Hematopoietic multipotent progenitor cell treated with erythropoietin and hydrocortisone succinate and interleukin-3 and kit ligand, for 6 days (in vitro differentiated cells): ENCODE data around the gene PFDN4.

Experiments used
- DNase-seq: peaks from one replicate; pipeline ENCODE4 v3.0.0-alpha.2; 2015

PFDN4 gene

DNA sequence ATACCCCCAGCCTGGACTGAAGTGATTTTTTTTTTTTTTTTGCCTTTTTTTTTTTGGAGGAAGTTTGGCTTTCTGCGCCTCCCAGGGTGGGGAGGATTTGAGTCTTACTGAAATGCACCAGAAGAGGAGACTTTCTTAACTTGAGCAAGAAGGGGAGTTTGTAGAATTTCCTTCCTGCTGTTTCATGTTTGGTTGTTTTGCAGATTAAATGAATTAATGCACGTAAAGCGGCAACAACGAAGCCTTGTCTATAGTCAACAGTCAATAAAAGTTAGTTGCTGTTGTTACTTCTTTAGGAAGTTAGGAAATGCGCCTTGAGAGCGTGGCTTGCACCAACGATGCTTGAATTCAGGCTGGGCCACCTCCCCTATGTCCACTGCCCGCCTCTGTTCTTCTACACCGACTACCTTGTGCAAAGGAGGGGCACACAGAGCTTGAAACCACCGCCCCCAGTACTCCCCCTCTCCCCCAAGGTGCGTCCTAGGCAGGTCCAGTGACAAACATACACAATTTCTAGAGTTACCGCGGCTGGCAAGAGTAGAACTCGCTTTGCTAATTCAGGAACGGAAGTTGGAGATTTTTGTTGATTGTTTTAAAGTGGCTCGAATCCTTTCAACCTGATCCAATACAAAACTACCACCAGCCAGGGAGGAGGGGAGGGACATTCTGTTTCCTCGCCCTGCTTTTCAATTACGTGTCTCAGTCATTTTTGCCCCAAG lies 33.3 kb upstream of the PFDN4 start:
- DNase-seq, result no peak

DNA sequence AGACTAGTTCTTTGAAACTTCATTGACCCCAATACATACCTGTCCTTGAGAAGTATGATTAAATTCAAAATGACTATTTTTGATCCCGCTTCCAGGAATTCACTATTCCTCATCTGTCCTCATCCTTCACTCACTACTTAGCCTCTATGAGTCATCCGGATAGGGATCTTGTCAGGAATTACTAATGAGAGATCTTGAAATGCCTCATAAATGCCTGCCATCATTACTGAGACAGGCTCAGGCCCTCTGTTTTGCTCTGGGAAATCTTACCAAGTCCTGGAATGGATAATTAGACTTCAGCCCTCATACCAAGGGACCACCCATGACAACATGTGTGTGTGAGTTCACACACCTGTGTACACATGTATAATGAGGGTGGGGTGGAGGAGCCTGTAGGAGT lies 31.3 kb upstream of the PFDN4 start:
- no peak for DNase-seq

DNA sequence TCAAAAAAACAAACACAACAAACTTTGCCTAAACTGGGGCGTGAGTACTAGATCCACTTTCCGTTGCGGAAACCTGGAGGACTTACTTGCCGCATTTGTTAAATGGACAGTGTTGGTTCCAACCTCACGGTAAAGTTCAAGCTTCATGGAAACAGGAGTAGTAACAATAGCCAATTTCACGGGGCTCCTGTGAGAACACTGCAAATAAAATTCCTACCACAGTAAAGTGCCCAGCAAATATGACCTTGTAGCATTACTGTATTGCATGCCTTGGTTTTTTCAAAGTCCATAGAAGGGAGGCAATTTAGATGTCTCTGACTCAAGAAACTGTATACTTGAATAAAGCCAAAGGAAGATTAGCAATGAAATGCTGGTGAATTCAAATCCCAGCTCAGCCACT lies 30.5 kb upstream of the PFDN4 start:
- DNase-seq, result no peak

DNA sequence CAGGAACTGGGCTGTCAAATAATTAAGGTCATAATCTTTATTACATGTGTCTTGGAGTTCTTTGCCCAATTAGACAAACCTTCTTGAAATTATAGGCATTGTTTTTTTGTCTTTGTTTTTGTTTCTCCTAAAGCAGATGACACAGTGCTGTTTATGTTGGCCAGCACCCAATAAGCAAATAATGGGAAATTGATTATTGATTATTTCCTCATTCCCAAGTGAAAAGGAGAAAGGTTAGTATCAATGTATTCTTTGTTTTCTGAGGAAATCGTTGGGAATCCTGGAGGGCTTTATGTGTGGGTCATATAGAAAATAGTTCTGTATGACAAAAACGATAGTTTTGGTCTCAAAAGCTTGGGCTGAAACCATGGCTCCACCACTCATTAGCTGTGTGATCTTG lies 29.6 kb upstream of the PFDN4 start:
- no peak for DNase-seq

DNA sequence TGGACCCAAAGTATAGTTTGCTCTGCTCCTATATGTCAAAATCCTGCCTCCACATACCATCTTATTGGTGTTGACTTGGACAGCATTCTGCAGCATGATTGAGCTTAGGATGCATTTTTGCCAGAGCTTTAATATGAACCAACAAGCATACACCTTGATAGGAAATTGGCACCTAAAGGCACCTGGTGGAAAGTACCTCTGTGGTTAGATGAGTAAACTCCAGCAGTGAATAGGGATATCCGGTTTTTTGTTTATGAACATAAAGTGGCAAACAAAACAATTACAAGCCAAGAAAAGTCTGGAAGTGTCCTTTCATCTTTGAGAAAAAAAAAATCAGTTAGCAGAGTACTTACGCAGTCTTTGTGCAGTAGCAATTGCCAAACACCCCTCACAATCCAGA lies 27.9 kb upstream of the PFDN4 start:
- no peak for DNase-seq

DNA sequence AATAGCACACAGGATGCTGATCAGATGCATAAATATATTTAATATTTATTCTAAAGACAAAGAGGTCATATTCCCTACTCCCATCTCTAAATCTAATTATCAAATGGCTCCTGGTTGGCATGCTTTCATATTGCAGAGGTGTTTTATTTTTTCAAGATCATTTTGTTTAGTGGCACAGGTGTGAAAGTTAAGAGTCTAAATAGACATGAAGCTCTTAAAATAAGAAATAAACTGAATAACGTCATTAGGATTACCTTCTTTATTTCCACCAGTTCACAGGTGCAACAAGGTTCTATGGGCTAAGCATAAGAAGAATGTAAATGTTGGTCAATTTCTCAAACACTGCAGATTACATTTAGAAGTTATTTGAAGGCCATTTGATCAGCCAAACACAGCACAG lies 27.0 kb upstream of the PFDN4 start:
- DNase-seq, result no peak

DNA sequence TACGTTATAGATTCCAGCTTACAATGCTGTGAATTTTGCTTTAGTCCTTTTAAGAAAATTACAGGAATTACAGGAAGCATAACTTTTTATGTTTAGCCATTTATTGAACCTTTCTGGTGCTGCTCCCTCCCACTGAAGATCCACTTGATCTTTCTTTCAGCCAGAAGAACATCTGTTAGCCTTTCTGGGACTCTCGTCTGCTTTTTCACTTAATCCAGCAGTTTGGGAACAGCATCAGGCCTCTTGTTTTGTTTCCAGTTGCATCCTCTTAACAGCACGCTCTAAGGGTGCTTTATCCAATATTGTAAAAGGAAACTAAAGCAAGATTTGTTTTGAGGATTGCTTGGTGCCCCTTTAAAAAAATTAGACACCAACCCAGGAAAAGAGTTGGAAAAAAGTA lies 23.8 kb upstream of the PFDN4 start:
- no peak for DNase-seq

DNA sequence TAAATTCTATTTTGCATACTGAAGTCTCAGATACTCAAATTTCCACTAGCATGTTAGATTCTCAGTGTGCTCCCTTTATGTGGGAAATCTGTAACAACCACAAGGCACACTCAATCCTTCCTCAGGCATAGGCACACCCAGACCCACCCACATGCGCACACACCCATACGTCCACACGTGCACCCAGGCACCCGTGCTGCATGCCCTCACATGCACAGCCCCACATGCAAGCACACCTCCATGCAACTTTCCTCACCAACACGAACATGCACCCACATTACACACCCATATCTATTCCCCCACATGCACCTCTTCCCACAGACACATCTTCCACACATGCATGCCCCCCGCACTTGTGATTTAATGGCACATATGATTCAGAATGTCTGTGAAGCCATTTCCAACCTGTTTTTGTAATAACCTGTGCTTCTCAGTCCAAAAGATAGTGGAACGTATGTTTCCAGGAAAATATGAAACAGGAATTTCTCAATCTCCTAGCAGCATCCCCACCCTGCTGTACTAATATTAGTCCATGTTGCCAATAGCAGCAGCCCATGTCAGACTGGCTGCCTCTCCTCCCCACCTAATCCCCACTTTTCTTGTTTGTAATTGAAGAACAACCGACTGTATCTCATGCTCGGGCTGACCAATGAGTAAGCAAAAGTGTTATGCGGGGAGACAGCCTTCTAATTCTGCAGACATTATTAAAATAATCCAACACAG lies 22.8 kb upstream of the PFDN4 start:
- DNase-seq, result no peak

DNA sequence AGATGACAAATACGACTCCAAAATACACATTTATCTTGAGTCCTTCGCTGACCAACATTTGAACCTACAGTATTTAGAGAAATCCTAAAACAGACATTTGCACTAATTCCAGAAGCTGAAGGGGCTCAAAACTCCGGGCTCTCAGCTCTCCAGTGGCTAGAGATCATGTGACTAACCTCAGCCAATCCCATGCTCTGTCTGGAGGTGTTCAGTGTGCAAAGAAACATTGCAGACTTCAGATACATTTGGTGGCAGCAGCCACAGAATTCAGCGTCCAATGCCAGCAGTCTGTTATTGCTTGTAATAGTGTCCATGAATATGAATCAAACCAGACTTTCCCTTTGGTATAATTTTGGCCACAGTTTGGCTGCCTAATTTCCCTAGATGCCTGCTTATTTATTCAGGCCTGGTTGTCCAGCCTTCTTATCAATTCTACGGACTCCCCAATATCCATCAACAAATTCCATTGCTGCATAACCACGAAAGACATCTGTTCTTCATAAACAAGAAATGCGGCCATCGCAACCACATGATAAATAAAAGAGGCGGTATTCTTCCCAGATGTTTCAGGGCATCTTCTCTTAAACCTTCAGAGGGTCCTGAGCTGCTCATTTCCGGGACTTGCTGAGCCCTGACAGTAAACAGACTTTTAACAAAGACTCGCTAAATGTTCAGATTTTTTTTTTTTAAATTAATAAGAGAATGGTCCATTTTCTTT lies 19.6 kb upstream of the PFDN4 start:
- DNase-seq, result no peak

DNA sequence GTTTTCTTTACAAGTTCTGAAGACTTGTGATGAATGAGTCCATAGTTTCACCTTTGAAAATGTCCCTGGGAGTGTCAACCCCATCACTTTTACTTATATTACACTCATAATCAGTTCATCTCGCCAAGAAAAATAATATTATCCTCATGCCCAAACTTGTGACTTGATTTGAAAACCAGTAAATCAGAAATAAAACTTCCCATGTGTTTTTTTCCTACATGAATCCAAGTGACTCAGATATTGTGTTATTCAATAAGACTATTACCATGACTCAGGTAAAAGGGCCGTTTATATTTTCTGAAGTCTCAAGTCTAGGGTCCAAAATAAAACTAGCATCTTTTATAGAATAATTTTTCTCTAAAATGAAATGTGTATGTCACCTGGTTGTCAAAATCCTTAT lies 18.3 kb upstream of the PFDN4 start:
- no peak for DNase-seq

DNA sequence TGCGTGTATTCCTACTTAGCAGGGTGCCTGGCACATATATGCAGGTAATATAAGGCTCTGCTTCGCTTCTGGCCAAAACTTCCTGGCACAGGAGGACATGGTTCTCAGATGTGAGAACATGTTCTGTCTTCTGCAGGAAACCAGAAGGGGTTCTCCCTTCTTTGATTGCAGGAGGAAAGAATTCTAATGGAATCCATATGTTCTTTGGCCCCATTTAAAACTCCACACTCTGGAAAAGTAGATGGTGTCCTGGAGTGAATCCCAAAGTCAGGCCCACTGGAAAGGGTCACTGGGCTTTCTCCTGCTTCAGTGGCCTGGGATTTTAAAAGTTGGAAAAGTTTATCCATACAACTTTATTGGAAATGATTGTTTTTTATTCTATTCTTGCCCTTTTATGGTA lies 17.7 kb upstream of the PFDN4 start:
- no peak for DNase-seq

DNA sequence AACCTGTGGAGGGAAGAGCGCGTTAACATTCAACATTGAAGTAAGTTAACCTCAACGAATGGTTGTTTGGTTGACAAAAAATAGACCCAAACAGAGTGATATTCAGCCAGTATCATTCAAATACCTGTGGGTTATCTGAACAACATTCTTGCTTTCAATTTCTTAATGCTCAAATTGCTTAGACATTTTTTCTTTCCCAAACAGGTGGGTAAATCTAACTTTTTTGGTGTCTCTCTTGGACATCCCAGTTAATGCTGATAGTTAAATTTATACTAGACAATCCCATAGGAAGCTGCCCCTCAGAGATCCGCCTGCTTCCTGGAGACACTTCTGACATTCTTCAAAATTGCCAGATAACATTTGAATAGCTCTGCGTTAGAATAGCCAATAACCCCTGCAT lies 14.1 kb upstream of the PFDN4 start:
- DNase-seq, result no peak

DNA sequence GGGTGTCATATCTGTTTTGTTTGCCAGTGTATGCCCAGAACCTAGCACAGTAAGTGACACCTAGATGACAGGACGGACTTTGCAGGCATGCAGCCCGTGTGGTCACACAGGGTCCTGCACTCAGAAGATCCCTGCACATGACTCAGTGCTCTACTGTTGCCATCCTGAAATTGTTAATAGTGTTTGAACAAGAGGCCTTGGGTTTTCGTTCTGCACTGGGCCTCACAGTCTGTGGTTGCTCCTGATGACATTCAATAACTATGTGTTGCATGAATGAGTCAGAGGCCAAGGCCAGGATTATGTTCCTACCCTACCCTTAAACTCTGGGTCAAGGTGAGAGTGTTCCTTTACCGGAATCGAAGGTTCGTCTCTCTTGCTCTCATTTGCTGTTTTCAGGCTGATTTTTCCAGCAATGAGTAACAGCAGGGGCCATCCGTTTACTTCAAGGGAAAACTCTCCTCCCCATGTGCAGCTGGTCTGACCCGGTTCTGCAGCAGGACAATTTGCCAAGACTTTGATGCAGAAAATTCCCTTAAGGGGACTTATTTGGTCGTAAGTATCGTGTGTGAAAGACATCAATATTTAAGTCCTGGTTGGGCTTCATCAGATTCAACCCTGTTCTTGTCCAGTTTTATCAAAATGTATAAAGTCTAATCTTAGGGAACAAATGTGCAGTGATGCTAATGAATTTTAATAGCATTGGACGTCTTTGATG lies 13.0 kb upstream of the PFDN4 start:
- DNase-seq, result peak; percentile 26

DNA sequence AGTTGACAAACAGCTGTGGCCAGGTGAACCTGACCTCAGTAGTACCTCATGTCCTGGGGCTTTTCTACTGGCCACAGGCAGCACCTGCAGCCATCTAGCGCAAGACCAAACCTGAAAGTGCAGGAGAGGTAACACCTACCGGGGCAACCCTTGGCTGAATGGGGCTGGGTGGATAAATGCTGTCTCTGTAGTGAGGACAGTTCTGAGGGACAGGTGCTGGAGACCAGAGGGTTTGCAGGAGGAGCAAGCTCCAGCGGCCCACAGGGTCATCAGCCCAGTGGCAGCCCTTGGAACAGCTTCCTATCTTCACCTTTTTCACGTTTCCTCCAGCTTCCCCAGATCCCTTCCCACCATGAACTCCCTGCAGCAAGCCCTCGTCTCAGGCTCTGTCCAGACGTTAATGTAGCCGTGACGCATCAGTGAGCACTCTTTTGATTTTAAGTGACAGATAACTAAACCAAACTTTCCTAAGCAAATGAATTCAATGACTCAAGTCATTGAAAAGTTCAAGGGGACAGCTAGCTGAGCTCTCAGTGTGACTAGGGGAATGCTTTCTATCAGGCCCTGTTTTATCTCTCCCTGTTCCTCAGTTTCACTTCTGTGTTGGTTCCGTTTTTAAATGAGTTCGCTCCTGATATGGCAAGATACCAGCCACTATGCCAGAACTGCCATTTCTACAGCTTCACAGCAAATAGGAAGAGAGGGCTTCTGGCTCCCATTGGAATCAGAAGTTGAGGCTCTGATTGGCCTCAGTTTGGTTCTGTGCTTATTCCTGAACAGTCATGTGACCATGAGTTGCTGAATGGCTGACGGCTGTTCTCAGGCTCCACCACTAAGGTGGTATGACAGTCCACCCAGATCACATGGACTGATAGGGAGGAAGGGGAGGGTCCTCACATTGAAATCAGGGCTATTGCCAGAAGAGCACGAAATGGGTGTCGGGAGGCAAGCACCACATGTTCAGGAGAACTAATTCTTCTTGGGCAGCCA lies 12.1 kb upstream of the PFDN4 start:
- DNase-seq, result no peak

DNA sequence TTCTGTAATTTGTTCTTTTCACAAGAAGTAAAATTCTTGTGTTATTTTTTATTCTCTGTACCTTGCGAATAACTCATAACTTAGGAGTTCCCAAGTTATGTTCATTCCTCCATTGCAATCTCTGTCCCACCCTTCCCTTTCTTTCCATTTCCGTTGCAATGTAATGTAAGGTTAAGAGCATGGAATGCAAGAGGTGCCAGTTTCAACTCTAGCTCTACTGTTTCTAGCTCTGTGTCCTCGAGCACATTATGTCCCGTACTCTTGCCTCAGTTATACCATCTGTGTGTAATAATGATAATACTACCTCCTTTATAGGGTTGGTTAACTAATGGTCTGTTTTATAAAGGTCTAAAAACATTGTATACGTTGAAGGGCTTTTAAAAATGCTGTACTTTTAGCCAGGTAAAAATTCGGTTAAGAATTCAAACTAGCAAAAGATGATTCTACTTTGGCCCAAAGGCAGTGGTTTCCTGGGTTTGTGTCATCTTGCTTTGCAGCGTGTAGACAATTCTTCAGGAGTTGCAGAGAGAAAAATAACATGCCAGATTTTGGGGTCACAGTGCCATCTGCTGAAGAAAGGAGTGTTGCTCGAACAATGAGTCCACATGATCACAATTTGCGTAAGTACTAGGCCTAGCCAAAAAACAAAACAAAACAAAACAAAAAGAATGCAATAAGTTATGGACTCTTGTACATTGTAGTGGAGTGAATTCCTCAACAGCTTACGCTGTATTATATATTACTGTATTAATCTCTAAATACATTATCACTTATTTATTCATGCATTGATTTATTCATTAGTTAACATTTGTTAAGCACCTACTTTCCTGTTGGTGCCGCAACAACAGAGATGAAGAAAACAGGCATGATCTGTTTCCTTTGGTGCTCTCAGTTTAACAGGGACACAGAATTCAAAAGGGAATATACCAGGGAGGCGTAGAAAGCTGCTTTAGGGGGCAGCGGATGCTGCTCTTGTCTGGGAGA lies 10.0 kb upstream of the PFDN4 start:
- DNase-seq, result peak; percentile 50

DNA sequence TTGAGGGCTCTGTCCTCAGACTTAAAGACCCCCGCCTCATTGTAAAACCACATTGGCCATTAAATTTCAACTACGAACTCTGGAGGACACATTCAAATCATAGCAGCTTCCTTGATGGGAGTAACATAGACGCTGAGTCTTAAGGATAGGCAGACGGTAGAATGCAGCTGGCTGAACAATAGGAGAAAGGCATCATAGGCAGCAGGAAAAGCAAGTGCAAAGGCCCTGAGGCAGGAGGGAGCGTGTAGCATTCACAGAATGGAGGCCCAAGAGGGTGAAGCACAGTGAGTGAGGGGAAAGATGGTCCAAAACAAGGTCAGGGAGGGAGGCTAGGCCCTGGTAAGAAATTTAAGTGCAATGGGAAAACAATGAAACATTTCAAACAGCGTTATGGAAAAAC lies 8.6 kb upstream of the PFDN4 start:
- no peak for DNase-seq

DNA sequence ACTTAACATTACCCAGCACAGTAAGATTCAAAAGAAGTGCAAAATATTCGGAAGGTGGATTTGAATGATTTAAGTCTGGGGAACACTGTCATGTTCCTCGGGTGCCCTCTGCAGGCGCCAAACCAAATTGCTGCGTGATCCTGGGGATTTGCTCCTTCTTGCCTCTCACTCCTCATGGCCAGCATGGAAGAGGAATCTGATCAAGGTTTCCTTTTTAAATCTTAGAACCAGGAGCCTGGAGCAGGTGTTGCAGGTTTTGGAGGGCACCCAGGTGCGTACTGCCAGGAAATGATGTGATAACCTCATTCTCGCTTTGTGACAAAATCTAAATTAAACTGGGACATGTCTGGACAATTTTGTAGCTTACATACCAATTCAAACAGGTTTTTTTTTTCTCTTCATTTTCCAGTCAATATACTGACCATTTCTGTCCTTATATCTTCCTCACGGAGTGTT lies 8.1 kb upstream of the PFDN4 start:
- DNase-seq, result peak; percentile 82

DNA sequence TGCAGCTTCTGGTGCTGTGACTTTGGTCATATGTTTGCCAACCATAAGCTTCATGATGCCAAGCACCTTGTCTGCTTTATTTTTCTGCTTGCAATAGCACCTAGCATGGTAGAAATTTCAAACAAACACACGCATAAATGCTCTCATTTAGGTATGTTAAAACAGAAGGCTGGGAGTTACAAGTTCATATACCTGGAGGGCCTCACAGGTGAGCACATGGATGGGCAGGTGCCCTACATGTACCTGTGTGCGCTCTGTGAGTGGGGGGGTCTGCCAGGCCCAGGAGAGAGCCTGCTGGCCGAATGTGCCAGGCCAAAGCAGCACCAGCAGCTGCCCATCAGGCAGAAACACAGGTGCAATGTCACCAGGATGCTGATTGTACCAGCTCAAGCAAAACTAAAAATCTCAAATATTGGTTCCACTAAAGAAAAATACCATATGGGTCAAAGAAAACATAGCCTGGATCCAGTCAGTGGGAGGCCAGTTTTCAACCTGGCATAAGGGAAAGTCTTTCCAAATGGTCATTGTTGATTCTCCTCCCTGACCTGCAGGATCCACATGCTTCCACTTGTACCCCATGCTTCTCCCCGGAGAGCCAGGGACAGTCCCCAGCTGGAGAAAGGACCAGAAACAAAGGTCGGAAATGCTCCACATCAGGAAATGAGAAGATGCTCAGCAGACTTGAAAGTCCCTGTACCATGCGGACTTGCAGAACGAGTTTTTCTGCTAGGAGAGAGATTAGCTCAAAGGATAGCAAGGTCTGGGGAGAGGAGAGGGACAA lies 7.2 kb upstream of the PFDN4 start:
- no peak for DNase-seq

DNA sequence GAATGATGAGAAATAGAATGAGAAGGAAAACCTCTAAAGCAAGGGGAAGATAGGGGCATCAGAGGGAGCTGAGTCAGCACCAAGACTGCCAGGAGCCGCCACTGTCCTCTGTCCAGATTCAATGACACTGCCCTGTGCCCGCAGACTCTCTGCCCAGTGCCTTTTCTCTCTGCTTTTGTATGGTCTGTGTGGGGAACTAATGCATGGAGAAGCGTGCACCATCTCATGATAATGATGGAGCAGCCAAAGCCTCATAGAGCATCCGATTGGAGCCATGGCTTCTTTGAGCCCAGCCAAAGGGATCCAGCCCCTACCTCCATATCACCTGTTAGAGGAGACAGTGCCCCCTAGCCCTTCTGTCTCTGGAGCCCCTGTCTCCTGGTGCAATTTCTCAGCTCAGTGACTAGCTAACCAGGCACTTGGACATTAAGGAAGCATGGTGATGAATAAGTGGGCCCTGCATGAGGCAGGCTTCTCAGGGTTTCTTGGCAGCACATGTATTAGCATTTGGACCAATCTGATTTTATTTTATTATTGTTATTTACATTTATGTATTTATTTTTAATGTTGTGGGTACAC lies 6.5 kb upstream of the PFDN4 start:
- no peak for DNase-seq

DNA sequence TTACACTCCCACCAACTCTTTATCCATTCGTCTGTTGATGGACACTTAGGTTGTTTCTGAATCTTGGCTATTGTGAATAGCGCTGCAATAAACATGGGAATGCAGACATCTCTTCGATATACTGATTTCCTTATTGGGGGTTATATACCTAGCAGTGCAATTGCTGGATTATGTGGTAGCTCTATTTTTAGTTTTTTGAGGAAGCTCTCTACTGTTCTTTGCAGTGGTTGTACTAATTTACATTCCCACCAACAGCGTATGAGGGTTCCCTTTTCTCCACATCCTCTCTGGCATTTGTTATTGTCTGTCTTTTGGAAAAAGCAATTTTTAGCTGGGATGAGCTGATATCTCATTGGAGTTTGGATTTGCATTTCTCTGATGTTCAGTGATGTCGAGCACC lies 4.6 kb upstream of the PFDN4 start:
- DNase-seq, result no peak
